Measurements from ENCODE around the gene CHIC1. TPM values are rescaled to one million over a fixed set of nuclear protein-coding genes. Genes with fewer than 3 reads are reported as not detected.
A peak's percentile ranks its signal among the peaks of the same experiment; 100 is the strongest.
"Not testable (repeated sequence)": the region's sequence is repeated elsewhere in the genome, so short reads cannot be mapped to it uniquely, and the experiment has no call there.

The CHIC1 gene
- polyA plus RNA-seq, 1 donor = 12.2 TPM

- no CpG with 5 or more reads among the region's 2 CpGs for WGBS (ENCODE audit: insufficient coverage, low lambda C conversion rate)
- H3K36me3 ChIP-seq (ENCODE audit: control insufficient read depth, insufficient read depth, low read length) = no peaks in the 10 kb centered on the region
- H3K27ac ChIP-seq (ENCODE audit: low read length) = no peak overlapping the region
- no peaks in the 10 kb centered on the region for H3K4me1 ChIP-seq (ENCODE audit: control insufficient read depth, insufficient read depth, low read length)
- no peak overlapping the region for H3K4me3 ChIP-seq (ENCODE audit: low read length)
- no peak for DNase-seq
- no peaks in the 10 kb centered on the region for H3K27me3 ChIP-seq (ENCODE audit: control insufficient read depth, insufficient read depth, low read length)
- no peaks in the 10 kb centered on the region for H3K9me3 ChIP-seq (ENCODE audit: control insufficient read depth, low read depth, low read length)
Measured at GRCh38 chrX:73577361-73577760, 14.4 kb downstream of the CHIC1 start.

GRCh38 chrX:73581002-73581628 is 18.1 kb downstream of the CHIC1 start:
- Histone ChIP-seq H3K9me3 (ENCODE audit: control insufficient read depth, low read depth, low read length) (no peaks in the 10 kb centered on the region), H3K27ac (ENCODE audit: low read length) (no peak overlapping the region), H3K36me3 (ENCODE audit: control insufficient read depth, insufficient read depth, low read length) (no peaks in the 10 kb centered on the region), H3K27me3 (ENCODE audit: control insufficient read depth, insufficient read depth, low read length) (no peaks in the 10 kb centered on the region), H3K4me1 (ENCODE audit: control insufficient read depth, insufficient read depth, low read length) (no peaks in the 10 kb centered on the region), H3K4me3 (ENCODE audit: low read length) (no peak overlapping the region)
- no CpG with 5 or more reads among the region's 3 CpGs for WGBS (ENCODE audit: insufficient coverage, low lambda C conversion rate)
- DNase-seq = peak; percentile 22 to 60

- not testable (repeated sequence) for DNase-seq; H3K9me3 ChIP-seq (ENCODE audit: control insufficient read depth, low read depth, low read length); H3K27me3 ChIP-seq (ENCODE audit: control insufficient read depth, insufficient read depth, low read length); H3K36me3 ChIP-seq (ENCODE audit: control insufficient read depth, insufficient read depth, low read length); H3K4me3 ChIP-seq (ENCODE audit: low read length); H3K4me1 ChIP-seq (ENCODE audit: control insufficient read depth, insufficient read depth, low read length); H3K27ac ChIP-seq (ENCODE audit: low read length)
- no CpG with 5 or more reads among the region's 1 CpG for WGBS (ENCODE audit: insufficient coverage, low lambda C conversion rate)
Measured at GRCh38 chrX:73597758-73598157, 34.8 kb downstream of the CHIC1 start.

GRCh38 chrX:73615022-73615421 is 52.0 kb downstream of the CHIC1 start:
- H3K4me3 ChIP-seq (ENCODE audit: low read length) = no peak overlapping the region
- H3K36me3 ChIP-seq (ENCODE audit: control insufficient read depth, insufficient read depth, low read length) = no peaks in the 10 kb centered on the region
- peaks cover 5% of the 10 kb centered on the region for H3K9me3 ChIP-seq (ENCODE audit: control insufficient read depth, low read depth, low read length)
- H3K4me1 ChIP-seq (ENCODE audit: control insufficient read depth, insufficient read depth, low read length) = no peaks in the 10 kb centered on the region
- no peaks in the 10 kb centered on the region for H3K27me3 ChIP-seq (ENCODE audit: control insufficient read depth, insufficient read depth, low read length)
- no peak for DNase-seq
- H3K27ac ChIP-seq (ENCODE audit: low read length) = no peak overlapping the region
- no CpG with 5 or more reads among the region's 3 CpGs for WGBS (ENCODE audit: insufficient coverage, low lambda C conversion rate)

GRCh38 chrX:73641669-73642068 is 78.7 kb downstream of the CHIC1 start:
- not testable (repeated sequence) for H3K27ac ChIP-seq (ENCODE audit: low read length); H3K9me3 ChIP-seq (ENCODE audit: control insufficient read depth, low read depth, low read length); DNase-seq; H3K4me1 ChIP-seq (ENCODE audit: control insufficient read depth, insufficient read depth, low read length); H3K4me3 ChIP-seq (ENCODE audit: low read length); H3K27me3 ChIP-seq (ENCODE audit: control insufficient read depth, insufficient read depth, low read length); H3K36me3 ChIP-seq (ENCODE audit: control insufficient read depth, insufficient read depth, low read length)
- no CpG with 5 or more reads among the region's 2 CpGs for WGBS (ENCODE audit: insufficient coverage, low lambda C conversion rate)

- no peak overlapping the region for H3K27ac ChIP-seq (ENCODE audit: low read length)
- H3K9me3 ChIP-seq (ENCODE audit: control insufficient read depth, low read depth, low read length) = peaks cover 8% of the 10 kb centered on the region
- H3K36me3 ChIP-seq (ENCODE audit: control insufficient read depth, insufficient read depth, low read length) = no peaks in the 10 kb centered on the region
- H3K27me3 ChIP-seq (ENCODE audit: control insufficient read depth, insufficient read depth, low read length) = no peaks in the 10 kb centered on the region
- no CpG with 5 or more reads among the region's 1 CpG for WGBS (ENCODE audit: insufficient coverage, low lambda C conversion rate)
- H3K4me1 ChIP-seq (ENCODE audit: control insufficient read depth, insufficient read depth, low read length) = no peaks in the 10 kb centered on the region
- DNase-seq = no peak
- no peak overlapping the region for H3K4me3 ChIP-seq (ENCODE audit: low read length)
Measured at GRCh38 chrX:73647212-73647611, 84.2 kb downstream of the CHIC1 start.

- no peaks in the 10 kb centered on the region for H3K36me3 ChIP-seq (ENCODE audit: control insufficient read depth, insufficient read depth, low read length)
- DNase-seq = no peak
- H3K27ac ChIP-seq (ENCODE audit: low read length) = no peak overlapping the region
- H3K4me3 ChIP-seq (ENCODE audit: low read length) = no peak overlapping the region
- H3K27me3 ChIP-seq (ENCODE audit: control insufficient read depth, insufficient read depth, low read length) = no peaks in the 10 kb centered on the region
- peaks cover 8% of the 10 kb centered on the region for H3K9me3 ChIP-seq (ENCODE audit: control insufficient read depth, low read depth, low read length)
- no peaks in the 10 kb centered on the region for H3K4me1 ChIP-seq (ENCODE audit: control insufficient read depth, insufficient read depth, low read length)
Measured at GRCh38 chrX:73647632-73648322, 84.8 kb downstream of the CHIC1 start.

- H3K9me3 ChIP-seq (ENCODE audit: control insufficient read depth, low read depth, low read length); H3K36me3 ChIP-seq (ENCODE audit: control insufficient read depth, insufficient read depth, low read length); DNase-seq; H3K4me1 ChIP-seq (ENCODE audit: control insufficient read depth, insufficient read depth, low read length); H3K4me3 ChIP-seq (ENCODE audit: low read length); H3K27ac ChIP-seq (ENCODE audit: low read length); H3K27me3 ChIP-seq (ENCODE audit: control insufficient read depth, insufficient read depth, low read length): not testable (repeated sequence)
- WGBS (ENCODE audit: insufficient coverage, low lambda C conversion rate) = no CpG with 5 or more reads among the region's 1 CpG
Measured at GRCh38 chrX:73661322-73661721, 98.3 kb downstream of the CHIC1 start.

GRCh38 chrX:73668779-73669178 is 105.8 kb downstream of the CHIC1 start:
- no peaks in the 10 kb centered on the region for H3K4me1 ChIP-seq (ENCODE audit: control insufficient read depth, insufficient read depth, low read length)
- H3K27me3 ChIP-seq (ENCODE audit: control insufficient read depth, insufficient read depth, low read length) = no peaks in the 10 kb centered on the region
- WGBS (ENCODE audit: insufficient coverage, low lambda C conversion rate) = no CpG with 5 or more reads among the region's 5 CpGs
- no peak overlapping the region for H3K4me3 ChIP-seq (ENCODE audit: low read length)
- H3K9me3 ChIP-seq (ENCODE audit: control insufficient read depth, low read depth, low read length) = peaks cover 3% of the 10 kb centered on the region
- H3K36me3 ChIP-seq (ENCODE audit: control insufficient read depth, insufficient read depth, low read length) = no peaks in the 10 kb centered on the region
- no peak for DNase-seq
- H3K27ac ChIP-seq (ENCODE audit: low read length) = no peak overlapping the region

- Histone ChIP-seq H3K27me3 (ENCODE audit: control insufficient read depth, insufficient read depth, low read length) (no peaks in the 10 kb centered on the region), H3K4me3 (ENCODE audit: low read length) (no peak overlapping the region), H3K27ac (ENCODE audit: low read length) (no peak overlapping the region), H3K36me3 (ENCODE audit: control insufficient read depth, insufficient read depth, low read length) (no peaks in the 10 kb centered on the region), H3K9me3 (ENCODE audit: control insufficient read depth, low read depth, low read length) (no peaks in the 10 kb centered on the region), H3K4me1 (ENCODE audit: control insufficient read depth, insufficient read depth, low read length) (no peaks in the 10 kb centered on the region)
- DNase-seq = no peak
Measured at GRCh38 chrX:73681408-73681807, 118.4 kb downstream of the CHIC1 start.

- H3K27me3 ChIP-seq (ENCODE audit: control insufficient read depth, insufficient read depth, low read length) = no peaks in the 10 kb centered on the region
- no peaks in the 10 kb centered on the region for H3K9me3 ChIP-seq (ENCODE audit: control insufficient read depth, low read depth, low read length)
- H3K4me3 ChIP-seq (ENCODE audit: low read length) = no peak overlapping the region
- H3K27ac ChIP-seq (ENCODE audit: low read length) = no peak overlapping the region
- H3K4me1 ChIP-seq (ENCODE audit: control insufficient read depth, insufficient read depth, low read length) = no peaks in the 10 kb centered on the region
- no peak for DNase-seq
- WGBS (ENCODE audit: insufficient coverage, low lambda C conversion rate) = no CpG with 5 or more reads among the region's 3 CpGs
- no peaks in the 10 kb centered on the region for H3K36me3 ChIP-seq (ENCODE audit: control insufficient read depth, insufficient read depth, low read length)
Measured at GRCh38 chrX:73683236-73683859, 120.4 kb downstream of the CHIC1 start.
